Mononuclear cell (primary cell): ENCODE results near the gene PTPRN2. TPM values are rescaled to one million over a fixed set of nuclear protein-coding genes. Genes with fewer than 3 reads are reported as not detected.

Source experiments
- H3K27me3 ChIP-seq: 2 replicates; pipeline ENCODE4 v1.6.0; 2011; ENCODE audit warnings: low read length, control low read depth; ENCODE audit not compliant: insufficient read depth
- H3K4me1 ChIP-seq: 2 replicates; pipeline ENCODE4 v1.5.1; 2011; ENCODE audit warnings: mild to moderate bottlenecking, low read length, control low read depth; ENCODE audit not compliant: insufficient read depth
- H3K4me3 ChIP-seq: 2 replicates; pipeline ENCODE4 v1.5.1; 2011; ENCODE audit warnings: mild to moderate bottlenecking, low read length, moderate library complexity
- H3K9me3 ChIP-seq: 2 replicates; pipeline ENCODE4 v1.5.1; 2011; ENCODE audit warnings: low read depth, mild to moderate bottlenecking, control low read depth, low read length
- total RNA-seq: library from RNA; depleted of rRNA; stranded (reverse); fragments of >200 nt; gene quantifications from one replicate; pipeline ENCODE4 v1.2.3, GENCODE V29; 2012

PTPRN2 gene
- total RNA-seq, 1 donor = 0.31 TPM

- H3K9me3 ChIP-seq = no peaks in the 10 kb centered on the region
- H3K4me1 ChIP-seq = no peaks in the 10 kb centered on the region
- H3K27me3 ChIP-seq = no peaks in the 10 kb centered on the region
- H3K4me3 ChIP-seq = no peak overlapping the region
Measured at GRCh38 chr7:158080899-158081445, 506.7 kb downstream of the PTPRN2 start.

GRCh38 chr7:158077934-158078910 lies 509.4 kb downstream of the PTPRN2 start:
- Histone ChIP-seq H3K4me3 (no peak overlapping the region), H3K27me3 (no peaks in the 10 kb centered on the region), H3K4me1 (no peaks in the 10 kb centered on the region), H3K9me3 (no peaks in the 10 kb centered on the region)

GRCh38 chr7:158077151-158077840 lies 510.3 kb downstream of the PTPRN2 start:
- no peaks in the 10 kb centered on the region for H3K4me1 ChIP-seq
- H3K4me3 ChIP-seq = no peak overlapping the region
- no peaks in the 10 kb centered on the region for H3K27me3 ChIP-seq
- no peaks in the 10 kb centered on the region for H3K9me3 ChIP-seq

GRCh38 chr7:158076656-158077055 lies 511.0 kb downstream of the PTPRN2 start:
- Histone ChIP-seq H3K9me3 (no peaks in the 10 kb centered on the region), H3K4me1 (no peaks in the 10 kb centered on the region), H3K4me3 (no peak overlapping the region), H3K27me3 (no peaks in the 10 kb centered on the region)

- Histone ChIP-seq H3K9me3 (no peaks in the 10 kb centered on the region), H3K4me1 (no peaks in the 10 kb centered on the region), H3K4me3 (no peak overlapping the region), H3K27me3 (no peaks in the 10 kb centered on the region)
Measured at GRCh38 chr7:158076215-158076614, 511.4 kb downstream of the PTPRN2 start.

- Histone ChIP-seq H3K4me3 (no peak overlapping the region), H3K27me3 (no peaks in the 10 kb centered on the region), H3K4me1 (no peaks in the 10 kb centered on the region), H3K9me3 (no peaks in the 10 kb centered on the region)
Measured at GRCh38 chr7:158075633-158076001, 512.0 kb downstream of the PTPRN2 start.

GRCh38 chr7:158074896-158075632 lies 512.6 kb downstream of the PTPRN2 start:
- Histone ChIP-seq H3K4me3 (no peak overlapping the region), H3K4me1 (no peaks in the 10 kb centered on the region), H3K9me3 (no peaks in the 10 kb centered on the region), H3K27me3 (no peaks in the 10 kb centered on the region)

GRCh38 chr7:158073845-158074840 lies 513.5 kb downstream of the PTPRN2 start:
- H3K9me3 ChIP-seq = no peaks in the 10 kb centered on the region
- H3K4me3 ChIP-seq = no peak overlapping the region
- no peaks in the 10 kb centered on the region for H3K27me3 ChIP-seq
- H3K4me1 ChIP-seq = no peaks in the 10 kb centered on the region

GRCh38 chr7:158072991-158073730 lies 514.5 kb downstream of the PTPRN2 start:
- no peaks in the 10 kb centered on the region for H3K9me3 ChIP-seq
- H3K4me3 ChIP-seq = no peak overlapping the region
- H3K27me3 ChIP-seq = no peaks in the 10 kb centered on the region
- no peaks in the 10 kb centered on the region for H3K4me1 ChIP-seq

GRCh38 chr7:158070222-158070920 lies 517.3 kb downstream of the PTPRN2 start:
- Histone ChIP-seq H3K27me3 (no peaks in the 10 kb centered on the region), H3K4me1 (no peaks in the 10 kb centered on the region), H3K4me3 (no peak overlapping the region), H3K9me3 (no peaks in the 10 kb centered on the region)

GRCh38 chr7:158068853-158069252 lies 518.8 kb downstream of the PTPRN2 start:
- no peaks in the 10 kb centered on the region for H3K27me3 ChIP-seq
- H3K4me3 ChIP-seq = no peak overlapping the region
- H3K4me1 ChIP-seq = no peaks in the 10 kb centered on the region
- no peaks in the 10 kb centered on the region for H3K9me3 ChIP-seq

- H3K9me3 ChIP-seq = no peaks in the 10 kb centered on the region
- no peaks in the 10 kb centered on the region for H3K27me3 ChIP-seq
- H3K4me3 ChIP-seq = no peak overlapping the region
- no peaks in the 10 kb centered on the region for H3K4me1 ChIP-seq
Measured at GRCh38 chr7:158067931-158068482, 519.6 kb downstream of the PTPRN2 start.
